Spleen (tissue), 11 donors: ENCODE results near the gene CAPZA2. TPM values are rescaled to one million over a fixed set of nuclear protein-coding genes. Genes with fewer than 3 reads are reported as not detected.
"Not testable (repeated sequence)": the region's sequence is repeated elsewhere in the genome, so short reads cannot be mapped to it uniquely, and the experiment has no call there.

Experiments used
- DNase-seq: peaks from one replicate; pipeline ENCODE4 v3.0.0-alpha.2; 2020
- H3K27ac ChIP-seq, 8 donors: fragments of 200-600 bp; sonication (generic) in 7 of 8; 1 replicate in 4 of 8; 2 replicates in 4 of 8; pipeline versions ENCODE4 v1.5.0 to v1.8.0; 2016 to 2021; ENCODE audit warnings: inconsistent platforms in 4 of 8, mild to moderate bottlenecking in 4 of 8, moderate library complexity in 1 of 8
- H3K27me3 ChIP-seq, 7 donors: fragments of 200-600 bp; sonication (generic) in 6 of 7; replicated peaks in 1 of 7; 1 replicate in 4 of 7; 2 replicates in 3 of 7; pipeline versions ENCODE4 v1.5.0 to v1.8.0; 2016 to 2021; ENCODE audit warnings: inconsistent platforms in 3 of 7, mild to moderate bottlenecking in 1 of 7
- H3K36me3 ChIP-seq, 6 donors: fragments of 200-600 bp; sonication (generic) in 5 of 6; 1 replicate in 4 of 6; 2 replicates in 2 of 6; pipeline versions ENCODE4 v1.5.0 to v1.8.0; 2016 to 2021; ENCODE audit warnings: inconsistent platforms in 2 of 6
- H3K4me1 ChIP-seq, 6 donors: fragments of 200-600 bp; sonication (generic) in 5 of 6; 1 replicate in 3 of 6; 2 replicates in 3 of 6; pipeline versions ENCODE4 v1.5.0 to v1.8.0; 2016 to 2021; ENCODE audit warnings: inconsistent platforms in 3 of 6
- H3K4me3 ChIP-seq, 8 donors: fragments of 200-600 bp; sonication (generic) in 7 of 8; 1 replicate in 4 of 8; 2 replicates in 4 of 8; pipeline versions ENCODE4 v1.5.0 to v1.8.0; 2016 to 2021; ENCODE audit warnings: inconsistent platforms in 4 of 8, mild to moderate bottlenecking in 4 of 8, moderate library complexity in 2 of 8
- H3K9me3 ChIP-seq, 8 donors: fragments of 200-600 bp; sonication (generic) in 7 of 8; 1 replicate in 4 of 8; 2 replicates in 4 of 8; pipeline versions ENCODE4 v1.5.0 to v1.8.0; 2016 to 2021; ENCODE audit warnings: inconsistent platforms in 4 of 8
- CTCF ChIP-seq, 11 experiments: fragments of 200-600 bp in 7 of 11; fragments of 450-650 bp in 4 of 11; sonication (generic) in 4 of 11; IDR thresholded peaks in 8 of 11; conservative IDR thresholded peaks in 3 of 11; 1 replicate in 7 of 11; 2 replicates in 4 of 11; pipeline versions ENCODE4 v1.4.0 to v1.8.0; 2016 to 2021; ENCODE audit warnings: antibody characterized with exemption in 11 of 11, inconsistent platforms in 4 of 11, mild to moderate bottlenecking in 1 of 11
- POLR2A ChIP-seq, 3 donors: fragments of 450-650 bp; IDR thresholded peaks; one replicate each; pipeline ENCODE4 v1.5.1; 2017; ENCODE audit warnings: antibody characterized with exemption in 3 of 3, mild to moderate bottlenecking in 1 of 3
- POLR2AphosphoS5 ChIP-seq, 3 donors: sonication (generic); formaldehyde crosslinking; IDR thresholded peaks; one replicate each; pipeline ENCODE4 v1.5.1; 2017; ENCODE audit warnings: antibody characterized with exemption in 3 of 3
- WGBS, 5 donors: extraction: QIAGEN DNeasy Blood & Tissue Kit in 3 of 5; methylation state at CpG; one replicate each; pipeline versions ENCODE4 v1.1.5 to v1.1.7; 2013 to 2018; 5-methylcytosine and 5-hydroxymethylcytosine counted together
- intact Hi-C: fragments of 100-400 bp; cut with DNase I; formaldehyde crosslinking; loops from one replicate; pipeline ENCODE4 v1.15.0; 2023; ENCODE audit warnings: low total_unique reads
- polyA plus RNA-seq, 3 donors: library from polyadenylated mRNA; stranded (reverse); fragments of 200-250 nt; gene quantifications; one replicate each; pipeline ENCODE4 v1.2.1, GENCODE V29; 2013
- total RNA-seq, 7 donors: library from RNA; depleted of rRNA in 3 of 7; stranded (reverse); fragments of >200 nt in 3 of 7; fragmentation: NEBNext Ultra II Directional in 4 of 7; extraction: Animal tissue kit (Norgen Biotek cat#: 25700) in 4 of 7; gene quantifications; one replicate each; pipeline versions ENCODE4 v1.1.0 to v1.2.1, GENCODE V29; 2016 to 2021
- donor health status: healthy with polysubstance abuse.
- donor health status: DM: no; HTN: no; CAD: no; lungs with moderate emphysema.
- donor health status: DM: no; HTN: no; CAD: no.
- donor health status: Bipolar disorder and iron deficiency.
- donor health status: healthy.
- donor health status: DM: no; HTN: no; CAD: no.
- donor health status: DM: yes; HTN: yes; CAD: no.

The CAPZA2 gene
- total and polyA plus RNA-seq, 10 donors = 27.6 to 263 (median 124) TPM

DNA sequence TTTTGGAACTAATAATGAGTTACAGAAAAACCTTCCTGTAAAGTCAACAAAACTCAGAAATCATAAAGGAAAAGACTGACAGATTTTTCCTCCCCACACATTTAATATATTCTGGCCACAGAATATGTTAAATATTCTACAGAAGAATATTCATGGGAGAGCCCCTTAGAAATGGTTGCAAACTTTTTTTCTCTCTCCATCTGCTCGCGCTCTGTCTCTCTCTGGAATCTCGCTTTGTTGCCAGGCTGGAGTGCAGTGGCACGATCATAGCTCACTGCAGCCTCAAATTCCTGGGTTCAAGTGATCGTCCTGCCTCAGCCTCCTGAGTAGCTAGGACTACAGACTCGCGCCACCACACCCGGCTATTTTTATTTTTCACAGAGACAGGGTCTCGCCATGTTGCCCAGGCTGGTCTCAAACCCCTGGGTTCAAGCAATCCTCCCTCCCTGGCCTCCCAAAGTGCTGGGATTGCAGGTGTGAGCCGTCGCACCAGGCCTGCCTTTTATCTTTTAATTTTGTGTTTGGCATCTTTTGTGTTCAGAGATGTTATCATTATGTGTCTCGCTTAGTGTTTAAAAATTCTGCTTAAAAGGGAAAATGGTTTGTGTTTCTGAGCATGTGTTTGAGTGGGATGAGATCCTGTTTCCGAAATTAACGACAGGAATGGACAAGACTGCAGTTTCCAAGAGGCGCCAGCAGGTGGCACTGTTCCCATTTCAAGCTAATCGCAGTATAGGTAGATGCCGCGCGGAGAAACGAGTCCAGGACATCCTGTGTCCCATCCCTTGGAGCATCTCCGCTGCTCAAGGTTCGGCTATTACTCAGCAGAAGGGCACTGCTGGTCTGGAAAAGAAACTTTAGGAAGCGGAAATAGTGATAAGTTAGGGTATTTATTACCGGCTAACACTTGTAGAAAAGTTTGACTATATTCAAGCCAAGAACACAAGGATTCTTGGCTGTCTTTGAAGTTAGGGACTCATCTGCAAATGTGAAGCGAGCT lies 67.8 kb downstream of the CAPZA2 start:
- TF ChIP-seq CTCF (IDR thresholded peaks at IDR 0.05 in 8 of 11, conservative IDR thresholded peaks at IDR 0.05 in 3 of 11) (peak; percentile 82 to 94 (median 91)), POLR2A (IDR thresholded peaks at IDR 0.05) (no peak), POLR2AphosphoS5 (IDR thresholded peaks at IDR 0.05) (no peak)
- H3K4me1 ChIP-seq = peaks cover 0 to 8% (median 6%) of the 10 kb centered on the region in 6 donors
- DNase-seq = peak; percentile 93
- WGBS, 5 donors = 35 to 43% (median 38%) methylated on average over 25 of the region's 25 CpGs
- no peaks in the 10 kb centered on the region for H3K27me3 ChIP-seq
- intact Hi-C loops = loop anchor here (5.0 kb wide), 1 partner anchor 192 kb away; no protein-coding TSS in a partner anchor
- no peak overlapping the region for H3K4me3 ChIP-seq
- H3K9me3 ChIP-seq = no peaks in the 10 kb centered on the region
- no peak overlapping the region for H3K27ac ChIP-seq
- H3K36me3 ChIP-seq = no peaks in the 10 kb centered on the region

DNA sequence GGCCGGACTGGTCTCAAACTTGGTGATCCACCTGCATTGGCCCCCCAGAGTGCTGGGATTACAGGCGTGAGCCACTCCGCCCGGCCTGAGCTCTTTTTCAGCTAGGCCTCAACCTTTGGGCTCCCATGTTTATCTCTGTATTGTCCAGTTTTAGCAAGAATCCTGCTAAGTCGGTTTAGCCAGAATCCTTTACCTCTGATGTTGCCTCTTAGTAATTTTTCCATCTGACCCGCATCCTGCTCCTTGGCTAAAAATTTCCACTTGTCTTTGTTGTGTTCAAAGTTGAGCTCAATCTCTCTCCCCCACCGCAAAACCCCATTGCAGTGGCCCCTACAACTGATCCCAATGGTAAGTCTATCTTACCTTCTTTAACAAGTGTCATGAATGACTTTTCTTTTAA lies 70.2 kb downstream of the CAPZA2 start:
- WGBS, 5 donors = 93 to 97% (median 97%) methylated on average over 7 of the region's 7 CpGs

GRCh38 chr7:116933465-116933864 lies 71.1 kb downstream of the CAPZA2 start:
- Histone ChIP-seq H3K36me3 (no peaks in the 10 kb centered on the region), H3K27ac (no peak overlapping the region), H3K4me3 (no peak overlapping the region), H3K9me3 (no peaks in the 10 kb centered on the region), H3K4me1 (peaks cover 0 to 8% (median 6%) of the 10 kb centered on the region in 6 donors), H3K27me3 (peaks cover 0 to 13% (median 0%) of the 10 kb centered on the region in 7 donors)
- TF ChIP-seq POLR2A (IDR thresholded peaks at IDR 0.05) (no peak), CTCF (IDR thresholded peaks at IDR 0.05 in 8 of 11, conservative IDR thresholded peaks at IDR 0.05 in 3 of 11) (no peak), POLR2AphosphoS5 (IDR thresholded peaks at IDR 0.05) (no peak)
- no peak for DNase-seq
- WGBS, 5 donors = 73 to 96% (median 85%) methylated on average over 3 of the region's 3 CpGs
- intact Hi-C loops = loop anchor here (5.0 kb wide), 1 partner anchor 189 kb away; no protein-coding TSS in a partner anchor

More for the DNA sequence above, 70.2 kb downstream of the CAPZA2 start:
- TF ChIP-seq POLR2A (IDR thresholded peaks at IDR 0.05) (no peak), CTCF (IDR thresholded peaks at IDR 0.05 in 8 of 11, conservative IDR thresholded peaks at IDR 0.05 in 3 of 11) (no peak), POLR2AphosphoS5 (IDR thresholded peaks at IDR 0.05) (no peak)
- Histone ChIP-seq H3K27ac (no peak overlapping the region), H3K4me1 (peaks cover 0 to 8% (median 6%) of the 10 kb centered on the region in 6 donors), H3K27me3 (peaks cover 0 to 13% (median 0%) of the 10 kb centered on the region in 7 donors), H3K9me3 (no peaks in the 10 kb centered on the region), H3K4me3 (no peak overlapping the region), H3K36me3 (no peaks in the 10 kb centered on the region)
- intact Hi-C loops = loop anchor here (5.0 kb wide), 1 partner anchor 190 kb away; no protein-coding TSS in a partner anchor
- DNase-seq = no peak

- no peak overlapping the region for H3K27ac ChIP-seq
- H3K27me3 ChIP-seq = peaks cover 0 to 13% (median 0%) of the 10 kb centered on the region in 7 donors
- no peaks in the 10 kb centered on the region for H3K9me3 ChIP-seq
- WGBS, 5 donors = 48 to 66% (median 52%) methylated on average over 2 of the region's 2 CpGs
- no peaks in the 10 kb centered on the region for H3K36me3 ChIP-seq
- no peak overlapping the region for H3K4me3 ChIP-seq
- TF ChIP-seq CTCF (IDR thresholded peaks at IDR 0.05 in 8 of 11, conservative IDR thresholded peaks at IDR 0.05 in 3 of 11) (no peak), POLR2AphosphoS5 (IDR thresholded peaks at IDR 0.05) (no peak), POLR2A (IDR thresholded peaks at IDR 0.05) (no peak)
- no peak for DNase-seq
- intact Hi-C loops = loop anchor here (5.0 kb wide), 1 partner anchor 188 kb away; no protein-coding TSS in a partner anchor
- peaks cover 0 to 8% (median 6%) of the 10 kb centered on the region in 6 donors for H3K4me1 ChIP-seq
These were observed 72.2 kb downstream of the CAPZA2 start for GRCh38 chr7:116934580-116934979.

DNA sequence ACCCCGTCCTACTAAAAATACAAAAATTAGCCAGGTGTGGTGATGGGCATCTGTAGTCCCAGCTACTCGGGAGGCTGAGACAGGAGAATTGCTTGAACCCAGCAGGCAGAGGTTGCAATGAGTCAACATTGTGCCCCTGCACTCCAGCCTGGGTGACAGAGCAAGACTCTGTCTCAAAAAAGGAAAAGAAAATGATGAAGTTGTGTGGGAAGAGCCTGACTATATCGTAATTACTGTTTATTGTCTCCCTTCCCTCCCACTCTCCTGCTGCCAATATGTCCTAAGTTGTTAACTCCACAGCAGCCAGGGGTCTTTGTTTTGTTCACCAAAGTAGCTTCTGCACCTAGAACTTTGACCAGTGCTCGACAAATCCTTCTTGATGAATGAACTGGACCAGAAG lies 74.5 kb downstream of the CAPZA2 start:
- intact Hi-C loops = not testable (repeated sequence)
- WGBS, 5 donors = 64 to 90% (median 77%) methylated on average over 4 of the region's 4 CpGs

More for the DNA sequence above, 74.5 kb downstream of the CAPZA2 start:
- H3K4me3 ChIP-seq, DNase-seq, H3K4me1 ChIP-seq, H3K27ac ChIP-seq, H3K9me3 ChIP-seq, H3K36me3 ChIP-seq: not testable (repeated sequence)
- H3K27me3 ChIP-seq = peaks cover 0 to 13% (median 0%) of the 10 kb centered on the region in 7 donors
